Endometrial microvascular endothelial cells (primary cell): ENCODE measurements around the gene PLEKHO1. TPM values are rescaled to one million over a fixed set of nuclear protein-coding genes. Genes with fewer than 3 reads are reported as not detected.
"Not testable (repeated sequence)": the region's sequence is repeated elsewhere in the genome, so short reads cannot be mapped to it uniquely, and the experiment has no call there.

Experiments
- in situ Hi-C: cut with HindIII; loops from 2 replicates; pipeline ENCODE4 v1.10.0; 2017; ENCODE audit warnings: low sequenced_read_pairs, low pct_unique_long_range_greater_than_20kb; ENCODE audit errors: inconsistent ontology term
- total RNA-seq: library from RNA; depleted of rRNA; stranded (reverse); fragments of >200 nt; gene quantifications from one replicate; pipeline ENCODE4 v1.2.3, GENCODE V29; 2015; ENCODE audit errors: inconsistent ontology term

The PLEKHO1 gene
- total RNA-seq, 1 donor from 2014 or later, result 45.3 TPM

GRCh38 chr1:150207281-150207971, 57.7 kb downstream of the PLEKHO1 start:
- in situ Hi-C loops, result no loop called here

GRCh38 chr1:150208460-150208859, 58.7 kb downstream of the PLEKHO1 start:
- in situ Hi-C loops, result not testable (repeated sequence)

Other genes starting within 250 kb of the PLEKHO1 start
- 1.9 TPM for gene SV2A, start 232.1 kb upstream of the PLEKHO1 start, total RNA-seq
- 30.8 TPM for gene SF3B4, start 222.1 kb upstream of the PLEKHO1 start, total RNA-seq
- 5.7 TPM for gene MTMR11, start 213.0 kb upstream of the PLEKHO1 start, total RNA-seq
- 8.0 TPM for gene OTUD7B, start 139.2 kb upstream of the PLEKHO1 start, total RNA-seq
- 23.4 TPM for gene VPS45, start 82.1 kb upstream of the PLEKHO1 start, total RNA-seq
- 30.3 TPM for gene ANP32E, start 86.2 kb downstream of the PLEKHO1 start, total RNA-seq
- not detected for gene CA14, start 107.9 kb downstream of the PLEKHO1 start, total RNA-seq
- gene APH1A, start 119.1 kb downstream of the PLEKHO1 start, total RNA-seq, result 195 TPM
- gene C1orf54, start 122.9 kb downstream of the PLEKHO1 start, total RNA-seq, result 20.0 TPM
- 0.37 TPM for gene CIART, start 132.6 kb downstream of the PLEKHO1 start, total RNA-seq
- gene MRPS21, start 143.9 kb downstream of the PLEKHO1 start, total RNA-seq, result 49.5 TPM
- 29.6 TPM for gene PRPF3, start 171.6 kb downstream of the PLEKHO1 start, total RNA-seq
- gene RPRD2, start 214.2 kb downstream of the PLEKHO1 start, total RNA-seq, result 15.2 TPM